ENCODE data around the gene GPR55. TPM values are rescaled to one million over a fixed set of nuclear protein-coding genes. Genes with fewer than 3 reads are reported as not detected.

The GPR55 gene
- total and polyA plus RNA-seq, 2 of the 8 experiments (the other 6 are each of a cell fraction or from before 2014, with no cell fraction given), result not detected

DNA sequence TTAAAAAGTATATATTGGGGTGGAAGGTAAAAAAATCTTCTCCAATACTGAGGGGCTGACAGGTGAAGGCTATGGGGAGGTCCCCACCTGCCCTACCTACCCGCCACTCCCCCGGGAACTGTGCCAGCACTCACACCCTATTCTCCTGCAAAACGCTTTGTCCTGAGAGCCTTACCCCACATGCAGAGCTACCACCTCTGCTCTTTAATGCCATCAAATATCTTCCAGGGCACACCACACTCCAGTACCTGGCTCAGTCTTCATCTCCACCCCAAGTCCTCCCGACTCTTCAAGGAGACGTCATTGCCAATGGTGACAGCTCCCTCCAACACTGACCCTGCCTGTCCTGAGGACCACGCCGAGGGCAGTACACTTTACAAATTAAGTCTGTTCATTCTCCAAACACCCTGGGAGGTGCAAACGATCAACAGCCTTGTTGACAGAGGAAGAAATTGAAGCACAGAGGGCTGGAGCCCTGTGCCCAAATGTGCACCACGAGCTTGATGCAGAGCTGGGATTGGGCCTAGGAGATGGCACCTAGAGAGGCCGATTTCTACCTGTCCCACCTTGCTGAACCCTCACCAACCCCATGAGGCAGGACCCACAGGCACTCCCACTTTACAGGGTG, 6.0 kb upstream of the GPR55 start (continued):
- TF ChIP-seq CTBP2 (IDR thresholded peaks at IDR 0.05; ENCODE audit: borderline replicate concordance, insufficient read depth, insufficient read length, low read length) (no peak), SP1 (IDR thresholded peaks at IDR 0.05; ENCODE audit: low read depth, low read length) (no peak), EGR1 (IDR thresholded peaks at IDR 0.05; ENCODE audit: borderline replicate concordance, low read depth, low read length) (no peak), GABPA (IDR thresholded peaks at IDR 0.05; ENCODE audit: borderline replicate concordance, insufficient read depth, low read length) (no peak), YY1 (IDR thresholded peaks at IDR 0.05; ENCODE audit: low read depth, low read length) (no peak), POU5F1 (IDR thresholded peaks at IDR 0.05; ENCODE audit: low read depth, low read length) (no peak), NRF1 (IDR thresholded peaks at IDR 0.05; ENCODE audit: low read depth, low read length) (no peak)

Data from H1 (cell line).